Midbrain (tissue), 1 donor: ENCODE results near the gene STH.

Experiments
- DNase-seq: peaks from one replicate; lab custom pipeline; 2025; lab: John Stamatoyannopoulos, UW

STH gene

DNA sequence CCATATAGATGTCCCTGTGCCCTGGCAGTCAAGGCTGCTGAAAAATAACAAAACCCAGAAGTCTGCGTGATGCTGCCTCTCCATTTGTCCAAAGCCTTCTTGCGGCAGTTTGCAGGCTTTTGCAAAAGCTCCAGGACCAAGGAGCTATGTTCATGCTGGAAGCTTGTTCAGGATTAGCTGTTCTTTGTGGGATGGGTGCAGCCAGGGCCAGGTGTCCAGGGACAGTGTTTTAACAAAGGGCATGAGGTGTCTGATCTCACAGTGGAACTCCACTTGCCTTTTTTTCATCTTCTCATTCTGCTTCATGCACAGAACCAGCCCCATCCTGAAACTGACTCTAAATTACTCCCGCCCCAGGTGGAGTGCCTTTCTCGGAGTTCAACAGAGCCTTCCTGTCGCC, 31.7 kb upstream of the STH start:
- DNase-seq, result no peak

DNA sequence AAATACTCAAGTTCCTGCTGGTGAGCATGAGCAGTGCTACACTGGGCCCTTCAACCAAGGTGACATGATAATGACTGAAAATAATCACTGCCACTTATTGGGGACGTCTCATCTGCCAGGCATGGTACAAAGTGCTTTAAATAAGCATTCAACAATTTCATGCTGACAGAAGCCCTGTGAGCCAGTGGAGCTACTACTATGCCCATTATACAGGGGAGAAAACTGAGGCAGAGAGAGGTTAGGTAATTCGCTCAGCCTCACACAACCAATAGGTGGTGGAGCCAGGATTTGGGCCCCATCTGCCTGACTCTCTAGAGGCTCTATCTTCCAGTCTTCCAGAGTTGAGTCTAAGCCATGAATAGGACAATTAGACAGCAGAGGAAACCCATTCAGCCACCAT, 30.3 kb upstream of the STH start:
- DNase-seq, result no peak

DNA sequence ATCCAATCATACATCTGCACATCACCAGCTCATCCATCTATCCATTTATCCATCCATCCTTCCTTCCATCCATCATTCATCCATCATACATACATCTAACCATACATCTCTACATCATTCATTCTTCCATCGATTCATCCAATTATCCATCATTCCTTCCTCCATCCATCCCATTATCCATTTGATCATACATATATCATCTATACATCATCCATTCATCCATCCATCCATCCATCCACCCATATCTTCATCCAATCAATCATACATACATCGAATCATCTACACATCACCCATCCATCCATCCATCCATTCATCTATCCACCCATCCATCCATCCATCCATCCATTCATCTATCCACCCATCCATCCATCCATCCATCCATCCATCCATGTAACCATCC, 29.3 kb upstream of the STH start:
- no peak for DNase-seq

GRCh38 chr17:45970659-45971058, 28.4 kb upstream of the STH start:
- DNase-seq, result no peak

DNA sequence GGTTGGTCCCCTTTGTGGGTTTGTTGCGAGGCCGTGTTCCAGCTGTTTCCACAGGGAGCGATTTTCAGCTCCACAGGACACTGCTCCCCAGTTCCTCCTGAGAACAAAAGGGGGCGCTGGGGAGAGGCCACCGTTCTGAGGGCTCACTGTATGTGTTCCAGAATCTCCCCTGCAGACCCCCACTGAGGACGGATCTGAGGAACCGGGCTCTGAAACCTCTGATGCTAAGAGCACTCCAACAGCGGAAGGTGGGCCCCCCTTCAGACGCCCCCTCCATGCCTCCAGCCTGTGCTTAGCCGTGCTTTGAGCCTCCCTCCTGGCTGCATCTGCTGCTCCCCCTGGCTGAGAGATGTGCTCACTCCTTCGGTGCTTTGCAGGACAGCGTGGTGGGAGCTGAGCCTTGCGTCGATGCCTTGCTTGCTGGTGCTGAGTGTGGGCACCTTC, 27.3 kb upstream of the STH start:
- no peak for DNase-seq

- no peak for DNase-seq
These were observed 26.5 kb upstream of the STH start for GRCh38 chr17:45972531-45972930.

DNA sequence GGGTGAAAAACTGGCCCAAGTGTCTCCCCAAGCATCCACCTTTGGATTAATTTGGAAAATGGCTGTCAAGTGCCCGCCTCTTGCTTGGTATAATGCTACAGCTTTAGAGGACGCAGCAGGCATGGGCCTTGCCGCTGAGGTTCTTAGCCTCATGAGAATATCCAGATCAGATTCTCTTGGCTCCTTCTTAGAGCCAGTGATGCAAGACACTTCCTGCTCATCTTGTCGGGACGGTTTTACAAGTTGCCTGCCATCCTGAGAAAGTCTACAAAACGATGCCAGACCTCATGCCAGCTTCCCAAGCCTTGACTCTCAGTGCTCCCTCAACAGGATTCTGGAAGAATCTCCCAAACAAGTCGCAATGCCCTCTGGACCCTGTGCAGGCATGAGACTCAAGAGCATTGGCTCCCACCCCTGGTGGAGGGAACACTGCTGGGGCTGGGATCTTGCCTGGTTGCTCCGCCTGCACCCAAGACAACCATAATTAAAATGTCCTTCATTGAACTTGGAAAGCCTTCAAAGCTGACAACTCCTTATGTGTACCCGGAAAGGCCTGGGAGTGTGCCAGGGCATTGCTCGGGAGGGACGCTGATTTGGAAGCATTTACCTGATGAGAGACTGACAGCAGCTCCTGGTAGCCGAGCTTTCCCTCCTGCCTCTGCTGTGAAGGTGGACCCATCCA, 25.8 kb upstream of the STH start:
- no peak for DNase-seq

GRCh38 chr17:45973946-45974859, 24.8 kb upstream of the STH start:
- no peak for DNase-seq

- no peak for DNase-seq
These were observed 24.0 kb upstream of the STH start for GRCh38 chr17:45974916-45975630.

DNA sequence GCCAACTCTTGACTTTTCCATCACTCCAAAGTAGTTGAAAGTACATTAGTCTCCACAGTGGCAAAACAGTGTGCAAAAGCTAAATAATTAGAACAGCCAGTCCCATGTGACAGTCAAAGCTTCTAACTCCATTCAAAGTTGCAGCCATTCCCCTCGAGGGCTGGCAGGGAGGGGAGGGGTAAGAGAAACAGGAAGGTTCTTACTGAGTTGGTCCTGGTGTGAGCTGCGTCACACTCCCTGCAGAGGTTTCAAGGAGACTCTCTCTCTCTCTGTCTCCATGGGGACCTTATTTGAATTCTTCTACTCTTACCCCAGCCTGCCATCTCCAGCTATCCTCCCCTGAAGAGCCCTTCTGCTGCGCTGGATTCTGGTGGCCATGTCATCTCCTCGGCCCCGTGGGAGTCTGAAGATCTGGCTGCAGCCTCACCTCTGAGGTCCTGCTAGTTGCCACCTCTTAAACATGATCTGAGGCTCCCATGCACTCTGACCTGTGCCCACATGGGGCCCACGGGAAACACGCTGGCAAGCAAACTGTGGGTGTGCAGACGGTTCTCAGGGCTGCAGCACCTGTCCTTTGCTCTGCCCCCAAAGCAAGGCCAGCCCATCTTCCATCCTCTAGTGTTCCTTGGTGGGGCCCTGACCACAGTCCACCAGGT, 23.3 kb upstream of the STH start:
- DNase-seq, result peak; percentile 40

- no peak for DNase-seq
These were observed 22.7 kb upstream of the STH start for GRCh38 chr17:45976391-45976754.

DNA sequence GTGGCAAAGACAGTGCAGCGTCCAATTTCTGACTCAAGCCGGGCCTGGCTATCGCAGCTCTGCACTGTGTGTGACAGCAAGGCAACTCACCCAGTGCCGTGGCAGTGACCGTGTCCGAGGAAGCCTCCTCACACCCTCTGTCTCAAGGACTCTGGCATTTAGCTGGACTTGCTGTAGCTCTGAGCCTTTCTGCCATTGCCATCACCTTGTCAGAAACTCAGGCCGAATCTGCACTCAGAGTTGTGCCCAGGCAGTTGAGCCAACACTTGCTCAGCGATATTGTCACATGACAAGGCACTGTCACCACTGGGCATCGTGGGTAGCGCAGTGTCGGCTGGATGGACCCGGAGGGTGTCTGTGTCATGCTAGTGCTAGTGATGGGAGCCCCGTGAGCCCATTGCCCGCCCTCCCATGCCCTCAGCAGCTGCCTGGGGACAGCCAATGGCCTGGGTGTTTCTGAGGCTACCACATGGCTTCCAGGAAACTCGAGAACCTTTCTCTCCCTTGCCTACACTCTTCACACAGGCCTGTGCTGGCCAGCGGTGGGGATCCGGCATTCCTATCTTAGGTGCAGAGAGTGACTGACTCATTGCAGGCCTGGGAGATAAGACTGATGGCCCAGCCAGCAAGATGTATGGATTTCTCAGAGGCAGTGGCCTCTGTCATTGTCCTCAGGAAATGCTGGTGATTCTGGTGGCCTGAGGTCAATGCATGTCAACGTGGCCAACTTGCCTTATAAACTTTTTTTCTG, 22.1 kb upstream of the STH start:
- no peak for DNase-seq

- no peak for DNase-seq
These were observed 21.6 kb upstream of the STH start for GRCh38 chr17:45977506-45977824.

DNA sequence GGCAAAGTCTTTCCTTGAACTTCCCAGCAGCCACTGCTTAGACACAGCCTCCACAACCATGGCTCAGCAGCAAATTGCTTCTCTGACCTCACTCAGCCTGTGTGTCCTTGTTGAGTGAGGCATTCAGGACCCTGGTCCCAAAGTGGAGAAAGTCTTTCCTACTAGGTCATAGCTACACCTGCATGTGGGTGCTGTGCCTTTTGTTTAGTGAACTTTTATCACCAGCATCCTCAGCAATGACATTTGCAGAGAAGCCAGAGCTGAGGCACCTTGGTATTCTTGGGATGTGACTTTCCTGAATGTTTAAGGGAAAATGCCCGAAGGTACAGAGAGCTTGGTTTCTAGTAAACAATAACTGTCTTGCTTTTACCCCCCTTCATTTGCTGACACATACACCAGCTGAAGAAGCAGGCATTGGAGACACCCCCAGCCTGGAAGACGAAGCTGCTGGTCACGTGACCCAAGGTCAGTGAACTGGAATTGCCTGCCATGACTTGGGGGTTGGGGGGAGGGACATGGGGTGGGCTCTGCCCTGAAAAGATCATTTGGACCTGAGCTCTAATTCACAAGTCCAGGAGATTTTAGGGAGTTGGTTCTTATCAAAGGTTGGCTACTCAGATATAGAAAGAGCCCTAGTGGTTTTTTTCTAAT, 20.9 kb upstream of the STH start:
- DNase-seq, result no peak

DNA sequence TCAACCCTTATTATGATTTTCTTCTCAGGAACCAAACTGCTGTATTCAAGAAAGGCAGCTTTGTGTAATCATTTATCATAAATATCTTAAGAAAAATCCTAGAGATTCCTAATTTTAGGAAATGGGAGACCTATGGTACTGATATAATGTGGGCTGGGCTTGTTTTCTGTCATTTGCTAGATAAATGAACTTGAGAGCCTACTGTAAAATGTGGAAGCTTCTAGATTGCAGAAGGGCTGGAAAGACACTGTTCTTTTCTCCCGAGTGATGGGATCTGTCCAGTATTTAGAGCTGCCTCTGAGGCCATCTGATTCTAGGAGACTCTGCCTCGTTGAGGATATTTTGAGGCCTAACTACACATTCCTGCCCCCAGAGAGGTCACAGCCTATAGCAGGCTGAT, 19.9 kb upstream of the STH start:
- no peak for DNase-seq

DNA sequence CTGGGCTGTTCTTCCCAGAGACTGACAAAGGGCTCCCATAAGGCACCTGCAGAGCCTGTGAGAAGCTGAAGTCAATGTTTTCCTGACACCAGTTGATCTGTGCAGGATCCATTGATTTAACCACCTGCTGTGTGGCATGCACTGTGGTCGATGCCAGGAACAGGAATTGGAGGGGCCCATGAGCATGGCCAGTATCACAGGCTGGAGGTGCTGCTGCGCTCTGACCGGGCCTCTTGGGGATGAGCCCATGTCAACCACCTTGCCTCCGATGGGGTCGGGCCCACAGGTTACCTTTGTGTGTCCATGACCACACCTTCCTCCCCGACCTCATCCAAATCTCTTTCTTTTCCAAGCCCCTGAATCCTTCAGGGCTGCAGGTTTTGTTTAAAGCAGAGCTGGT, 18.2 kb upstream of the STH start:
- no peak for DNase-seq

DNA sequence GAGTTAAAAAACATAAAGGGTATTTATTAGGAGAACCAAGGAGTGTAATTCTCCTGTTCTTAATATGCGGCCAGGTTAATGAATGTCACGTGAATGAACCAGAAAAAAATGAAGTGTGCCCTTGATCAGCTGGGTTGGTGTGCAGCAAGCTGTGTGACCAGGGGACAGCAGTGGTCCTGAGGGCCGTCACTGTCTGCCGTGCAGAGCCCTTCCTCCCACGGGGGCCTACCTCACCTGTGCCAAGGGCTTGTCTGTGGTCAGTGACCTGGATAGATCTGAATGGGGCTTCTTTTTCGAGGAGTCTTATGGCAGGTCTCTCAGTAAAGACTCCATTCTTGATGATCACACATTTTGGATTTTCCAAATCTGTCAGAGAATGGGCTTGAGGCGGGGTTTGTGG, 17.7 kb upstream of the STH start:
- no peak for DNase-seq

DNA sequence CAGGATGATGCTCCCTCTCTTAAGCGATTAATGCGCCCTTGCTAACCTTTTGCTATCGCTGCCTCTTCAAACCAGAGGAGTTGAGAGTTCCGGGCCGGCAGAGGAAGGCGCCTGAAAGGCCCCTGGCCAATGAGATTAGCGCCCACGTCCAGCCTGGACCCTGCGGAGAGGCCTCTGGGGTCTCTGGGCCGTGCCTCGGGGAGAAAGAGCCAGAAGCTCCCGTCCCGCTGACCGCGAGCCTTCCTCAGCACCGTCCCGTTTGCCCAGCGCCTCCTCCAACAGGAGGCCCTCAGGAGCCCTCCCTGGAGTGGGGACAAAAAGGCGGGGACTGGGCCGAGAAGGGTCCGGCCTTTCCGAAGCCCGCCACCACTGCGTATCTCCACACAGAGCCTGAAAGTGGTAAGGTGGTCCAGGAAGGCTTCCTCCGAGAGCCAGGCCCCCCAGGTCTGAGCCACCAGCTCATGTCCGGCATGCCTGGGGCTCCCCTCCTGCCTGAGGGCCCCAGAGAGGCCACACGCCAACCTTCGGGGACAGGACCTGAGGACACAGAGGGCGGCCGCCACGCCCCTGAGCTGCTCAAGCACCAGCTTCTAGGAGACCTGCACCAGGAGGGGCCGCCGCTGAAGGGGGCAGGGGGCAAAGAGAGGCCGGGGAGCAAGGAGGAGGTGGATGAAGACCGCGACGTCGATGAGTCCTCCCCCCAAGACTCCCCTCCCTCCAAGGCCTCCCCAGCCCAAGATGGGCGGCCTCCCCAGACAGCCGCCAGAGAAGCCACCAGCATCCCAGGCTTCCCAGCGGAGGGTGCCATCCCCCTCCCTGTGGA, 16.0 kb upstream of the STH start:
- DNase-seq, result no peak

DNA sequence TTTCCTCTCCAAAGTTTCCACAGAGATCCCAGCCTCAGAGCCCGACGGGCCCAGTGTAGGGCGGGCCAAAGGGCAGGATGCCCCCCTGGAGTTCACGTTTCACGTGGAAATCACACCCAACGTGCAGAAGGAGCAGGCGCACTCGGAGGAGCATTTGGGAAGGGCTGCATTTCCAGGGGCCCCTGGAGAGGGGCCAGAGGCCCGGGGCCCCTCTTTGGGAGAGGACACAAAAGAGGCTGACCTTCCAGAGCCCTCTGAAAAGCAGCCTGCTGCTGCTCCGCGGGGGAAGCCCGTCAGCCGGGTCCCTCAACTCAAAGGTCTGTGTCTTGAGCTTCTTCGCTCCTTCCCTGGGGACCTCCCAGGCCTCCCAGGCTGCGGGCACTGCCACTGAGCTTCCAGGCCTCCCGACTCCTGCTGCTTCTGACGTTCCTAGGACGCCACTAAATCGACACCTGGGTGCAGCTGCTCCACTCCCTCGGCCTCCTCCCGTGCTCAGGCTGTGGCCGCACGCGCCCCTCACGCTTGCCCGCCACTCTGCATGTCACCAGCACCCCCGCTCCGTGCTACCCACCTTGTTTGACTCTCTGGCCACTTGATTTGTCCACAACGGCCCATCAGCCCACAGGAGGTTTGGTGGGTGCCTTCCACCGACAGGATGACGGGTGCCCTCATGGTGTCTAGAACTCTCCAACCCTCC, 15.3 kb upstream of the STH start:
- no peak for DNase-seq

GRCh38 chr17:45984368-45984767, 14.7 kb upstream of the STH start:
- no peak for DNase-seq
